ENCODE results near the gene CBFA2T2. TPM values are rescaled to one million over a fixed set of nuclear protein-coding genes. Genes with fewer than 3 reads are reported as not detected.

The CBFA2T2 gene
- total RNA-seq, 1 donor from 2014 or later: 19.6 TPM

GRCh38 chr20:33654680-33655161 is 164.8 kb downstream of the CBFA2T2 start:
- DNase-seq (ENCODE audit: extremely low spot score, unreplicated experiment): no peak
- Mint-ChIP-seq H3K27ac (ENCODE audit: unreplicated experiment) (no peak overlapping the region), H3K36me3 (ENCODE audit: unreplicated experiment) (peaks cover 2% of the 10 kb centered on the region), H3K4me1 (ENCODE audit: unreplicated experiment) (peaks cover 3% of the 10 kb centered on the region), H3K9me3 (ENCODE audit: unreplicated experiment) (no peaks in the 10 kb centered on the region), H3K4me3 (ENCODE audit: unreplicated experiment) (no peak overlapping the region), H3K27me3 (ENCODE audit: unreplicated experiment) (no peaks in the 10 kb centered on the region)
- TF ChIP-seq CTCF (IDR thresholded peaks at IDR 0.05): no peak

- Mint-ChIP-seq H3K4me1 (ENCODE audit: unreplicated experiment) (peaks cover 3% of the 10 kb centered on the region), H3K36me3 (ENCODE audit: unreplicated experiment) (peaks cover 2% of the 10 kb centered on the region), H3K9me3 (ENCODE audit: unreplicated experiment) (no peaks in the 10 kb centered on the region), H3K27me3 (ENCODE audit: unreplicated experiment) (no peaks in the 10 kb centered on the region), H3K4me3 (ENCODE audit: unreplicated experiment) (no peak overlapping the region), H3K27ac (ENCODE audit: unreplicated experiment) (no peak overlapping the region)
- TF ChIP-seq CTCF (IDR thresholded peaks at IDR 0.05): no peak
- DNase-seq (ENCODE audit: extremely low spot score, unreplicated experiment): no peak
These were observed 165.3 kb downstream of the CBFA2T2 start for GRCh38 chr20:33655164-33655563.

- no peaks in the 10 kb centered on the region for H3K27me3 Mint-ChIP-seq (ENCODE audit: unreplicated experiment)
- H3K4me3 Mint-ChIP-seq (ENCODE audit: unreplicated experiment): no peak overlapping the region
These were observed 166.3 kb downstream of the CBFA2T2 start for GRCh38 chr20:33656010-33656782.

GRCh38 chr20:33656783-33657703 is 167.1 kb downstream of the CBFA2T2 start:
- Mint-ChIP-seq H3K27me3 (ENCODE audit: unreplicated experiment) (no peaks in the 10 kb centered on the region), H3K4me1 (ENCODE audit: unreplicated experiment) (peaks cover 3% of the 10 kb centered on the region), H3K27ac (ENCODE audit: unreplicated experiment) (no peak overlapping the region), H3K36me3 (ENCODE audit: unreplicated experiment) (peaks cover 2% of the 10 kb centered on the region), H3K9me3 (ENCODE audit: unreplicated experiment) (no peaks in the 10 kb centered on the region), H3K4me3 (ENCODE audit: unreplicated experiment) (no peak overlapping the region)
- no peak for TF ChIP-seq CTCF (IDR thresholded peaks at IDR 0.05)
- no peak for DNase-seq (ENCODE audit: extremely low spot score, unreplicated experiment)

More at GRCh38 chr20:33656010-33656782, 166.3 kb downstream of the CBFA2T2 start:
- no peaks in the 10 kb centered on the region for H3K9me3 Mint-ChIP-seq (ENCODE audit: unreplicated experiment)
- peaks cover 2% of the 10 kb centered on the region for H3K36me3 Mint-ChIP-seq (ENCODE audit: unreplicated experiment)
- H3K4me1 Mint-ChIP-seq (ENCODE audit: unreplicated experiment): peaks cover 3% of the 10 kb centered on the region
- H3K27ac Mint-ChIP-seq (ENCODE audit: unreplicated experiment): no peak overlapping the region
- DNase-seq (ENCODE audit: extremely low spot score, unreplicated experiment): no peak
- no peak for TF ChIP-seq CTCF (IDR thresholded peaks at IDR 0.05)

GRCh38 chr20:33657704-33658095 is 167.8 kb downstream of the CBFA2T2 start:
- peaks cover 5% of the 10 kb centered on the region for H3K4me1 Mint-ChIP-seq (ENCODE audit: unreplicated experiment)
- no peak for DNase-seq (ENCODE audit: extremely low spot score, unreplicated experiment)
- no peak for TF ChIP-seq CTCF (IDR thresholded peaks at IDR 0.05)
- H3K4me3 Mint-ChIP-seq (ENCODE audit: unreplicated experiment): no peak overlapping the region
- H3K27ac Mint-ChIP-seq (ENCODE audit: unreplicated experiment): no peak overlapping the region
- H3K27me3 Mint-ChIP-seq (ENCODE audit: unreplicated experiment): no peaks in the 10 kb centered on the region
- H3K9me3 Mint-ChIP-seq (ENCODE audit: unreplicated experiment): no peaks in the 10 kb centered on the region
- peaks cover 2% of the 10 kb centered on the region for H3K36me3 Mint-ChIP-seq (ENCODE audit: unreplicated experiment)
